Measurements from ENCODE around the gene UIMC1. TPM values are rescaled to one million over a fixed set of nuclear protein-coding genes. Genes with fewer than 3 reads are reported as not detected.

Gene UIMC1
- total RNA-seq, 4 donors from 2014 or later, result 10.4 to 24.3 (median 20.2) TPM

DNA sequence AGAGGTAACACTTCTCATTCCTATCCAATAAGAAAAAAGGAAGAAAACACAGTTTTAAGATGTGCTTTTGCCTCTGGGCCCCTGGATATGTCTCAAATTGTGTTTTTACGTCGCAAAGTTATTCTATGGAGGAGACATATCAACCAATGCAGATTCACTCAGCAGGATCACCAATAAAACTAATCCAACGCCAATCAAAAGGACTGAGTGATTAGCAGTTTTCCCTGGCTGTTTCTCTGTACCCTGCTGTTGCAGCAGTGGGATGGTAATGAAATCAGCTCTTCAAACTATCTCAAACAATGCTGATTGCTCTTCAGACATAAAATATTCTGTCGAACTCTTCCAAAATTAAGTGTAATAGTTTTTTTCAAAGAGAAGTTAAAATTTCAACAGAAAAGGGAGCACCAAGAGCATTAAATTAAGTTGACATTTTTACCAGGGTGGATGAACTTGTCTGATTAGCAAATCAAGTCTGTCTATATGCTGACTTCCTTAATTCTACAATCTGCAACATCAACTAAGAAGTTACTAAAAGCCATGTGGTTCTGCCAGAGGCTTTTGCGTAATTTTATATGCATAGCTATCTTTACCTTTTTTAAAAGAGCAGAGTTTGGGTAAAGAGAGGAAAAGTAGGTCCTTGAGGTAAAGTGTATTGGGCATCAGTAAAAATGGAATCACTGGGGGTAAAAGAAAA lies 97.8 kb downstream of the UIMC1 start:
- no peak overlapping the region for H3K27ac ChIP-seq
- intact Hi-C loops (cut with DNase I; ENCODE audit: low total_unique reads), result no loop called here
- DNase-seq (no peak), ATAC-seq (no peak)
- H3K27me3 ChIP-seq, result no peaks in the 10 kb centered on the region
- H3K4me1 ChIP-seq, result no peaks in the 10 kb centered on the region
- no peak overlapping the region for H3K4me3 ChIP-seq
- H3K36me3 ChIP-seq, result peaks cover 0 to 71% of the 10 kb centered on the region in 2 donors
- H3K9me3 ChIP-seq, result no peaks in the 10 kb centered on the region
- TF ChIP-seq, protein P1, sequence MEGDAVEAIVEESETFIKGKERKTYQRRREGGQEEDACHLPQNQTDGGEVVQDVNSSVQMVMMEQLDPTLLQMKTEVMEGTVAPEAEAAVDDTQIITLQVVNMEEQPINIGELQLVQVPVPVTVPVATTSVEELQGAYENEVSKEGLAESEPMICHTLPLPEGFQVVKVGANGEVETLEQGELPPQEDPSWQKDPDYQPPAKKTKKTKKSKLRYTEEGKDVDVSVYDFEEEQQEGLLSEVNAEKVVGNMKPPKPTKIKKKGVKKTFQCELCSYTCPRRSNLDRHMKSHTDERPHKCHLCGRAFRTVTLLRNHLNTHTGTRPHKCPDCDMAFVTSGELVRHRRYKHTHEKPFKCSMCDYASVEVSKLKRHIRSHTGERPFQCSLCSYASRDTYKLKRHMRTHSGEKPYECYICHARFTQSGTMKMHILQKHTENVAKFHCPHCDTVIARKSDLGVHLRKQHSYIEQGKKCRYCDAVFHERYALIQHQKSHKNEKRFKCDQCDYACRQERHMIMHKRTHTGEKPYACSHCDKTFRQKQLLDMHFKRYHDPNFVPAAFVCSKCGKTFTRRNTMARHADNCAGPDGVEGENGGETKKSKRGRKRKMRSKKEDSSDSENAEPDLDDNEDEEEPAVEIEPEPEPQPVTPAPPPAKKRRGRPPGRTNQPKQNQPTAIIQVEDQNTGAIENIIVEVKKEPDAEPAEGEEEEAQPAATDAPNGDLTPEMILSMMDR (IDR thresholded peaks at IDR 0.05 in 4 of 5, conservative IDR thresholded peaks at IDR 0.05 in 1 of 5), result no peak
- TF ChIP-seq POLR2A (IDR thresholded peaks at IDR 0.05), result no peak
- in situ Hi-C loops (cut with MboI; ENCODE audit: low sequenced_read_pairs in 4 of 4), result no loop called here

DNA sequence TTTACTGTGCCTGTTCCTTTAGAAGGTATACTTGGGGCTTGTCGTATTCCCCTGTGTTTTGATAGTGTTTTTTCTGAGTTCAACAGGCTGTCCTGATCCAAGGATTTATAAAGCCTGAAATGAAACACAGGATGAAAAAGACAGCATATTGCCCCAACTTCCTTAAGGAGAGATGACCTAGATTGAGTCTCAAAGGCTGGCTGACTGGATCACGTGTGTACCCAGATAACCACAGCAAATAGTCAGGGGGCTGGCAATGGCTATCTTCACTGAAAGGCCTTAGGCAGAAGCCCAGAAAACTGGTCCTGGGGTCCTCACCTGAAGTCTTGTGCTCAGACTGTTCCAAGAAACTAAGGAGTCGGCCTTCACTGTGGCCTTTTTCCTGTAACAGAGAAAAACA lies 99.8 kb downstream of the UIMC1 start:
- in situ Hi-C loops (cut with MboI; ENCODE audit: low sequenced_read_pairs in 4 of 4), result no loop called here
- DNase-seq, result no peak
- Histone ChIP-seq H3K27me3 (no peaks in the 10 kb centered on the region), H3K9me3 (no peaks in the 10 kb centered on the region), H3K4me3 (no peak overlapping the region), H3K36me3 (peaks cover 0 to 84% of the 10 kb centered on the region in 2 donors), H3K4me1 (no peaks in the 10 kb centered on the region), H3K27ac (no peak overlapping the region)
- ATAC-seq, result no peak
- intact Hi-C loops (cut with DNase I; ENCODE audit: low total_unique reads), result no loop called here
- no peak for TF ChIP-seq POLR2A (IDR thresholded peaks at IDR 0.05)
- TF ChIP-seq, protein P1 (IDR thresholded peaks at IDR 0.05 in 4 of 5, conservative IDR thresholded peaks at IDR 0.05 in 1 of 5), result no peak

GRCh38 chr5:176906126-176906525 lies 100.5 kb downstream of the UIMC1 start:
- intact Hi-C loops (cut with DNase I; ENCODE audit: low total_unique reads), result no loop called here
- H3K27ac ChIP-seq, result no peak overlapping the region
- no peak for DNase-seq
- H3K9me3 ChIP-seq, result no peaks in the 10 kb centered on the region
- in situ Hi-C loops (cut with MboI; ENCODE audit: low sequenced_read_pairs in 4 of 4), result no loop called here
- no peak for TF ChIP-seq POLR2A (IDR thresholded peaks at IDR 0.05)
- TF ChIP-seq, protein P1 (IDR thresholded peaks at IDR 0.05 in 4 of 5, conservative IDR thresholded peaks at IDR 0.05 in 1 of 5), result no peak
- peaks cover 0 to 80% of the 10 kb centered on the region in 2 donors for H3K36me3 ChIP-seq
- H3K27me3 ChIP-seq, result no peaks in the 10 kb centered on the region
- H3K4me1 ChIP-seq, result no peaks in the 10 kb centered on the region
- no peak for ATAC-seq
- no peak overlapping the region for H3K4me3 ChIP-seq

GRCh38 chr5:176904276-176904675 lies 102.3 kb downstream of the UIMC1 start:
- Histone ChIP-seq H3K27ac (no peak overlapping the region), H3K4me3 (no peak overlapping the region), H3K9me3 (no peaks in the 10 kb centered on the region), H3K4me1 (no peaks in the 10 kb centered on the region), H3K27me3 (no peaks in the 10 kb centered on the region), H3K36me3 (peaks cover 0 to 67% of the 10 kb centered on the region in 2 donors)
- intact Hi-C loops (cut with DNase I; ENCODE audit: low total_unique reads), result no loop called here
- no peak for ATAC-seq
- DNase-seq, result no peak
- in situ Hi-C loops (cut with MboI; ENCODE audit: low sequenced_read_pairs in 4 of 4), result no loop called here
- TF ChIP-seq POLR2A (IDR thresholded peaks at IDR 0.05), result no peak
- TF ChIP-seq, protein P1 (IDR thresholded peaks at IDR 0.05 in 4 of 5, conservative IDR thresholded peaks at IDR 0.05 in 1 of 5), result no peak

Data from gastrocnemius medialis (tissue), 4 donors.